Esophagus (tissue), 2 donors: Measurements from ENCODE around the gene CACNA1B. TPM values are rescaled to one million over a fixed set of nuclear protein-coding genes. Genes with fewer than 3 reads are reported as not detected.

Source experiments
- H3K27ac ChIP-seq, 2 donors: one replicate each; pipeline ENCODE4 v1.5.1; 2013; ENCODE audit warnings: low read depth in 2 of 2, mild to moderate bottlenecking in 2 of 2, inconsistent platforms in 1 of 2, low read length in 1 of 2, moderate library complexity in 1 of 2
- H3K27me3 ChIP-seq, 2 donors: one replicate each; pipeline ENCODE4 v1.6.1; 2013; ENCODE audit warnings: low read length in 2 of 2, control low read depth in 1 of 2, mild to moderate bottlenecking in 1 of 2; ENCODE audit not compliant: insufficient read depth in 2 of 2, control insufficient read depth in 1 of 2
- H3K36me3 ChIP-seq, 2 donors: one replicate each; pipeline ENCODE4 v1.6.1; 2013; ENCODE audit warnings: low read length in 1 of 2; ENCODE audit not compliant: control insufficient read depth in 2 of 2, insufficient read depth in 2 of 2
- H3K4me1 ChIP-seq, 2 donors: one replicate each; pipeline ENCODE4 v1.6.1; 2013; ENCODE audit warnings: low read length in 1 of 2; ENCODE audit not compliant: control insufficient read depth in 2 of 2, insufficient read depth in 2 of 2
- H3K4me3 ChIP-seq, 2 donors: one replicate each; pipeline ENCODE4 v1.5.1; 2013; ENCODE audit warnings: low read length in 2 of 2, mild to moderate bottlenecking in 2 of 2, low read depth in 1 of 2, moderate library complexity in 1 of 2
- H3K9me3 ChIP-seq, 2 donors: one replicate each; pipeline ENCODE4 v1.6.1; 2013; ENCODE audit warnings: mild to moderate bottlenecking in 2 of 2, low read depth in 1 of 2, low read length in 1 of 2, moderate library complexity in 1 of 2; ENCODE audit not compliant: control insufficient read depth in 2 of 2, insufficient read depth in 1 of 2
- WGBS, 2 donors: extraction: QIAGEN DNeasy Blood & Tissue Kit; methylation state at CpG; one replicate each; pipeline ENCODE4 v1.1.7; 2013; 5-methylcytosine and 5-hydroxymethylcytosine counted together
- polyA plus RNA-seq, 2 donors: library from polyadenylated mRNA; stranded (reverse); fragments of 200-250 nt; gene quantifications; one replicate each; pipeline ENCODE4 v1.2.3, GENCODE V29; 2013
- donor health status: healthy with polysubstance abuse.
- donor health status: Bipolar disorder and iron deficiency.

CACNA1B gene
- polyA plus RNA-seq, 2 donors: under 0.01 TPM

DNA sequence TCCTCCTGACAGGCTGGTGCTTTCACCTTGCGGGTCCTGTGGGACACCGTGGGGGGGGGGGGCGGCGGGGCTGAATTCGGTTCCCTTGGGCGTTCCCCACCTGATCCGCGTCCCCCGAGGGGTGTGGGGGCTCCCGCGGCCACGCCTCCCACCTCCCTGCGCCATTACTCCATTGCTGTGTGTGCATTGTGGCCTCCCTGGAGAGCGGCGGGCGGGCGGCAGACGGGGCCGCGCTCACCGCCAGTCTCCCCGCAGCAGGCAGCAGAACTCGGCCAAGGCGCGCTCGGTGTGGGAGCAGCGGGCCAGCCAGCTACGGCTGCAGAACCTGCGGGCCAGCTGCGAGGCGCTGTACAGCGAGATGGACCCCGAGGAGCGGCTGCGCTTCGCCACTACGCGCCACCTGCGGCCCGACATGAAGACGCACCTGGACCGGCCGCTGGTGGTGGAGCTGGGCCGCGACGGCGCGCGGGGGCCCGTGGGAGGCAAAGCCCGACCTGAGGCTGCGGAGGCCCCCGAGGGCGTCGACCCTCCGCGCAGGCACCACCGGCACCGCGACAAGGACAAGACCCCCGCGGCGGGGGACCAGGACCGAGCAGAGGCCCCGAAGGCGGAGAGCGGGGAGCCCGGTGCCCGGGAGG lies 145.3 kb downstream of the CACNA1B start:
- Histone ChIP-seq H3K4me1 (peaks cover 5 to 6% of the 10 kb centered on the region in 2 donors), H3K27ac (no peak overlapping the region), H3K36me3 (no peaks in the 10 kb centered on the region), H3K9me3 (peaks cover 0 to 2% of the 10 kb centered on the region in 2 donors), H3K27me3 (peaks cover 0 to 22% of the 10 kb centered on the region in 2 donors), H3K4me3 (peak overlapping the region in 1 of 2 donors; percentile 50)
- WGBS, 2 donors: 4 to 5% methylated on average over 60 to 69 of the region's 69 CpGs

DNA sequence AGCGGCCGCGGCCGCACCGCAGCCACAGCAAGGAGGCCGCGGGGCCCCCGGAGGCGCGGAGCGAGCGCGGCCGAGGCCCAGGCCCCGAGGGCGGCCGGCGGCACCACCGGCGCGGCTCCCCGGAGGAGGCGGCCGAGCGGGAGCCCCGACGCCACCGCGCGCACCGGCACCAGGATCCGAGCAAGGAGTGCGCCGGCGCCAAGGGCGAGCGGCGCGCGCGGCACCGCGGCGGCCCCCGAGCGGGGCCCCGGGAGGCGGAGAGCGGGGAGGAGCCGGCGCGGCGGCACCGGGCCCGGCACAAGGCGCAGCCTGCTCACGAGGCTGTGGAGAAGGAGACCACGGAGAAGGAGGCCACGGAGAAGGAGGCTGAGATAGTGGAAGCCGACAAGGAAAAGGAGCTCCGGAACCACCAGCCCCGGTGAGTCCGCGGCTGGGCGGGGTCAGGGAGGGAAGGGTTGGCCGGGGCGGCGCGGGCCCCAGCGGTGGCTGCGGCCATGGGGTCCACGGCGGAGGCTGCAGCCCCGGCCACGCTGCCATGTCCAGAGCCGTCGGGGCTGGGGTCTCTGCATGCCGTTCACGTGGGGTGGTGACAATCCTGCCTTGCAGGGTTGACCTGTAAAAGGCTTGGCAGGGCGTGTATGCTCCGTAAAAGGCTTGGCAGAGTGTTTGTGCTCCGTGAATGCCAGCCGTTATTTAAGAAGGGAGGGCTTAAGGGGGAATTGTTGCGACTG lies 146.0 kb downstream of the CACNA1B start:
- no peaks in the 10 kb centered on the region for H3K36me3 ChIP-seq
- H3K9me3 ChIP-seq: peaks cover 0 to 2% of the 10 kb centered on the region in 2 donors
- H3K27ac ChIP-seq: no peak overlapping the region
- 6% methylated on average over 61 to 84 of the region's 84 CpGs for WGBS, 2 donors
- H3K27me3 ChIP-seq: peaks cover 0 to 22% of the 10 kb centered on the region in 2 donors
- H3K4me3 ChIP-seq: peak overlapping the region in 1 of 2 donors; percentile 50
- peaks cover 5 to 6% of the 10 kb centered on the region in 2 donors for H3K4me1 ChIP-seq

DNA sequence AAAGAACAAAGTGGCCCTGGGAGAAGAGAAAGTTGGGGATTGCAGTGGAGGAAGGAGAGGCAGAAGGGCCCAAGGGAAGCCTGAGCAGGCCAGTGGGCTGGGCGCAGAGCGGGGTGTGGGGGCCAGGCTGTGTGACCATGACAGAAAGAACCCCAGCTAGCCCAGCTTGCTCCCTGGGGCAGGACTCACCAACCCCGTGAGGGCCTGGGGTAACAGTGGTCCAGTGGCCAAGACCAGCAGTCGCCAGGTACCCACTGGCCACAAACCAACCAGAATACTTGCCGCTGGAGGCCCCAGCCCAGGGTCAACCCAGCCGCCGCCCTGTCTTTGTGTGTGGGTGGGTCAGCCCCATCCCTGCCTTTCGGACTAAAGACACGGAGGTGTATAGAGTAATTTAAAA lies 146.5 kb downstream of the CACNA1B start:
- Histone ChIP-seq H3K36me3 (no peaks in the 10 kb centered on the region), H3K9me3 (peaks cover 0 to 2% of the 10 kb centered on the region in 2 donors), H3K4me3 (no peak overlapping the region), H3K27me3 (peaks cover 0 to 22% of the 10 kb centered on the region in 2 donors), H3K4me1 (peaks cover 5 to 6% of the 10 kb centered on the region in 2 donors), H3K27ac (no peak overlapping the region)
- 88 to 93% methylated on average over 9 of the region's 9 CpGs for WGBS, 2 donors

DNA sequence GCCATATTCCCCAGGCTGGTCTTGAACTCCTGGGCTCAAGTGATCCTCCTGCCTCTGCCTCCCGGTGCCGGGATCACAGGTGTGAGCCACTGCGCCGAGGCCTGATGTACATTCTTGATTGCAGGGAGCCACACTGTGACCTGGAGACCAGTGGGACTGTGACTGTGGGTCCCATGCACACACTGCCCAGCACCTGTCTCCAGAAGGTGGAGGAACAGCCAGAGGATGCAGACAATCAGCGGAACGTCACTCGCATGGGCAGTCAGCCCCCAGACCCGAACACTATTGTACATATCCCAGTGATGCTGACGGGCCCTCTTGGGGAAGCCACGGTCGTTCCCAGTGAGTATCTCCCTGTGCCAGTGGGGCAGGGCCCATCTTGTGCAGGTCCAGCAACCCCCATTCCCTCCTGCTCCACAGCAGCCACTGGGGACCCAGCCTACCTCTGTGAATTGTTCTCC lies 147.3 kb downstream of the CACNA1B start:
- H3K27me3 ChIP-seq: peaks cover 0 to 22% of the 10 kb centered on the region in 2 donors
- no peaks in the 10 kb centered on the region for H3K36me3 ChIP-seq
- WGBS, 2 donors: 92 to 93% methylated on average over 11 of the region's 11 CpGs
- H3K4me1 ChIP-seq: peaks cover 5 to 6% of the 10 kb centered on the region in 2 donors
- H3K27ac ChIP-seq: no peak overlapping the region
- peaks cover 0 to 2% of the 10 kb centered on the region in 2 donors for H3K9me3 ChIP-seq
- no peak overlapping the region for H3K4me3 ChIP-seq

DNA sequence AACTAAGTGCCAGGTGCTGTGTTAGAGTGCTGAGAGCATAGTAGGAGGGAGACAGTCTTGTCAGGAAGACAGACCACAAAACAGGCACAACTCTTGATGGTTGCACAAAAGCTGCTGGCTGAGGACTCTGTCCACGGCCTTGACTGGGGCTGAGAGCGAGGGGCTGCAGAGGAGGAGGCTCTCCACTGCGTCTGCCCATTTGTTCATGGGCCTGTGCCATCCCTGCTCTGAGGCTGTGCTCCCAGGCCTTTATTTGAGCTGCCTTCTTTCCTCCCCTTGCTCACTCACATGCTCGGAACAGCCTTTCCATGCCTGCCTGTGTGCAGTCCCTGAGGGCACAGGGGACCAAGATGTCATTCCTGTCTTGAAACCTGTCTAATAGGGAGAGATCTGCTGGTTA lies 147.8 kb downstream of the CACNA1B start:
- Histone ChIP-seq H3K27me3 (peaks cover 0 to 22% of the 10 kb centered on the region in 2 donors), H3K36me3 (no peaks in the 10 kb centered on the region), H3K4me3 (no peak overlapping the region), H3K9me3 (peaks cover 0 to 2% of the 10 kb centered on the region in 2 donors), H3K27ac (no peak overlapping the region), H3K4me1 (peaks cover 5 to 6% of the 10 kb centered on the region in 2 donors)
- 77 to 85% methylated on average over 4 of the region's 4 CpGs for WGBS, 2 donors

DNA sequence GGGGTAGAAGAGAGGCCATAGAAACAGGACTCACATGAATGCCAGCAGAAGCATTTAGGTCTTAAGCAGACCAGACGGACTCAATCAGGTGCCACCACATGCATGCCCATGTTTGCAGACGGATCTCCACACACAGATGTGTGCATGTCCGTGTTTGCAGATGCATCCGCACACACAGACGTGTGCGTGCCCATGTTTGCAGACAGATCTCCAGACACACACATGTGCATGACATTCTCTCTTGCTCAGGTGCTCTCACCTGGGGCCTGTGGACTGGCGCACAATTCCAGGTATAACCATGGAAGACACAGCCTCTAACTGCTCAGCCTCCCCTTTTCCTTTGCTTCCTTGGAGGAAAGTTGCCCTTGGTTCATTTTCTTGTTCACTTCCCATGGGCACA lies 148.3 kb downstream of the CACNA1B start:
- Histone ChIP-seq H3K36me3 (no peaks in the 10 kb centered on the region), H3K27me3 (peaks cover 0 to 22% of the 10 kb centered on the region in 2 donors), H3K4me1 (peaks cover 5 to 6% of the 10 kb centered on the region in 2 donors), H3K4me3 (no peak overlapping the region), H3K9me3 (peaks cover 0 to 2% of the 10 kb centered on the region in 2 donors), H3K27ac (no peak overlapping the region)
- 80 to 92% methylated on average over 7 of the region's 7 CpGs for WGBS, 2 donors

DNA sequence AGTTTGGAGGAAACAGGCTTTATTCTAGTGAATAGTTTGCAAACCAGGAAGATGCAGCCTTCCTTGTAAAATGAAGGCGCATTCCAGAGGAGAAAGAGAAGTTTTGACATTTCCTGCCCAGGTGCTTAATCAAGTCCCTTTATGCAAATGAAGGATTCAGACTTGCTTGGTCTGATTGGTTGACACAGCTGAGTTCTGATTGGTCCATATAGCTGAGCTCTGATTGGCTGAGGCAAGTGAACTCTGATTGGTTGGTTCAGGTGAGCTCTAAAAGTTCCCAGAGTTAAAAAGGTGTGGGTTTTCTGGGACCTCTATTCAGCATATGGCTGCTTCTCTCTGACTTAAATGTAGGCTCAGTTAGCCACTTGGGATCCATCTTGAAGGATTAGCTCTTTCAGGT lies 151.0 kb downstream of the CACNA1B start:
- H3K36me3 ChIP-seq: no peaks in the 10 kb centered on the region

DNA sequence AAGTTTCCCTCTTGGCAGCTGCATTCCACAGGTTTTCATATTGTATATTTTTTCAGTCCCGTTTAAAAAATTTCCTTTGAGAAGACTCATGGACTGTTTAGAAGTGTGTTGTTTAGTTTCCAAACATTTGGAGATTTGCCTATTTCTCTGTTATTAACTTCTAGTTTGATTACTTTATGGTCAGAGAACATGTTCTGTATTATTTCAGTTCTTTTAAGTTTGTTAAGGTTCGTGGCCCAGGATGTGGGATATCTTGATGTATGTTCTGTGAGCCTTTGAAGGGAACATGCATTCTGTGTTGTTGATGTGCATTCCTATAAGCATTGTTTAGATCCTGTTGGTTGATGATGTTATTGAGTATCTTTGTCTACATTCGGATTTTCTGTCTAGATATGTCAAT lies 153.6 kb downstream of the CACNA1B start:
- Histone ChIP-seq H3K9me3 (no peaks in the 10 kb centered on the region), H3K36me3 (no peaks in the 10 kb centered on the region), H3K4me3 (no peak overlapping the region), H3K27me3 (no peaks in the 10 kb centered on the region), H3K4me1 (no peaks in the 10 kb centered on the region), H3K27ac (no peak overlapping the region)
- 46 to 52% methylated on average over 3 of the region's 3 CpGs for WGBS, 2 donors

More for the DNA sequence above, 151.0 kb downstream of the CACNA1B start:
- Histone ChIP-seq H3K27ac (no peak overlapping the region), H3K27me3 (peaks cover 0 to 5% of the 10 kb centered on the region in 2 donors), H3K9me3 (peaks cover 0 to 2% of the 10 kb centered on the region in 2 donors), H3K4me3 (no peak overlapping the region), H3K4me1 (peaks cover 0 to 2% of the 10 kb centered on the region in 2 donors)
- WGBS, 2 donors: 96 to 97% methylated on average over 1 of the region's 1 CpG

DNA sequence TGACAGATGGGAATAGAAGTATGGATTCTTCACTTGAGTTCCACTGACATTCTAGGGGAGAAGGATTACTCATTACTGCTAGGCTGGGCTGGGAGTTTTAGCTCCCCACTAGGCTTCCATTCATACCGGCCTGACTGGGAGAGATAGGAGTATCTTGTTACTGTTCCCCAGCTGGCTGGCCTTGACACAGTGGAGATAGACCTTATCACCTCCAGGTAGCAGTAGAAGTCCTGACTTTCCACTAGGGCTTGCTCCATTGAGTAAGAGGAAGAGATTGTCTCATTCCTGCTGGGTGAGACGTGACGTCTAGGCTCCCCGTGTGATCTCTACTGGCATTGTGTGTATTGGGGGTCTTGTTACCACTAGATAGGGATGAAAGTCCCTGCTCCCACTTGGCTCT lies 156.4 kb downstream of the CACNA1B start:
- no peak overlapping the region for H3K4me3 ChIP-seq
- H3K27me3 ChIP-seq: no peaks in the 10 kb centered on the region
- no peaks in the 10 kb centered on the region for H3K9me3 ChIP-seq
- no peaks in the 10 kb centered on the region for H3K36me3 ChIP-seq
- no peaks in the 10 kb centered on the region for H3K4me1 ChIP-seq
- WGBS, 2 donors: 83% methylated on average over 4 of the region's 4 CpGs
- no peak overlapping the region for H3K27ac ChIP-seq
